HG03025 (cell line): ENCODE data around the gene RASSF10.

Experiments
- ATAC-seq: cut with Tn5 transposase; IDR thresholded peaks from one replicate; pipeline ENCODE4 v1.9.1; 2021; ENCODE audit warnings: mild to moderate bottlenecking, moderate library complexity; ENCODE audit not compliant: unreplicated experiment, low FRiP score

RASSF10 gene

DNA sequence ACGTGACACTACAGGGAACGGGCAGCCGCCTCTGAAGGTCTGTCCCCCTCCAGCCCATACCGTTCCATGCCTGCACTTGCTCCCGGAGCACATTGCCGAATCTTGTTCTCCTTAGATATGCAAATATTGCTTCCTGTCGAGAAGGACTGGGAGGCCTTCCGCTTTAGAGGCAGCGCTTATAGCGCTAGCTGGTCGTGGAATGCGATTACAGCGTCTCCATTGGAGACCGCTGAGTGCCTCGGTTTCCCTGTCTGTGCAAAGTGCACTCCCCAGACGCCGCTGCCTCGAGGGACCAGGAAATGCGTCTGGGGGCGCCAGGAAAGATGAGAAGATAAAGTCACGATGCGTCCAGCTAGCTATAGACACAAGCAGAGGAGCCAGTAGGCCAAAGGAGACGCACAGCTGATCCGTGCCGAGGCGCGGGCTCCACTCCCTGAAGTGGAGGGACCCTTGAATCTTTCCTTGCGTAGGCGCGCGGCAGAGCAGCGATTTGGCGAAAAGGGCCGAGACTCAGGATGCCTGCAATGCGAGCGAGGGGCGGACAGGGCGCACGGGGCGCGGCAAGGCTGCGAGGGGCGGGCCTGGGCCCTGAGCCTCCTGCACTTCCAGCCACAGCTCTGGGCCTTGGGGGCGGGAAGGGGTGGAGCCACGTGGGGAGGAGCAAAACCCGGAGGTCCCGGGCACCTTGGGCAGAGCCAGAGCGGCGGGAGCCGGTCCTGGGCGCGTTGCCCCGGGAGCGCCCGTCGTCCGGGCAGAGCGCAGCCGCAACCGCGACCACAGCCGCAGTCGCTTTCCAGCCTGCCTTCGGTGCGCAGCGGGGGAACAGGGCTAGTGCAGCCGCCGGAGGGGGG lies at the start of gene RASSF10:
RASSF10 (plus strand) TSS at position 692 of the 851 bp plus-strand sequence. CDS start 261 bp downstream, outside the sequence.
- no peak for ATAC-seq

DNA sequence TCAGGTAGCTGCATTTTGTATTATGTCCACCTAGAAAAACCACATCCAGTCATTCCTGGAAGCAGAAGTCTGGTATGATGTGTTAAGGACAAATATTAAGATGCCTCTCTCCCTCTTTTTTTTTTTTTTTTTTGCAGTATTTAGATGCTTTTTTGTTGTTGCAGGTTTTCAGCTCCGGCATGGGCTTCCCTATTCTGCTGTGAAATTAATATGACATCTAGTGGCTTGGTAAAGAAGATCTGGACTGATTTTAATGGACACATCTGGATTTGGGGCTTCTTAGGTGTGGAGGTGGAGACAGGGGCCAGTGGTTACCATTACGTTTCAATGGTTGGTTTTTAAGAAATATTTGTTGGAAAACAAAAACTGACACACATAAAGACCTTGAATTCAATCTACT lies 47.5 kb upstream of the RASSF10 start:
- no peak for ATAC-seq

DNA sequence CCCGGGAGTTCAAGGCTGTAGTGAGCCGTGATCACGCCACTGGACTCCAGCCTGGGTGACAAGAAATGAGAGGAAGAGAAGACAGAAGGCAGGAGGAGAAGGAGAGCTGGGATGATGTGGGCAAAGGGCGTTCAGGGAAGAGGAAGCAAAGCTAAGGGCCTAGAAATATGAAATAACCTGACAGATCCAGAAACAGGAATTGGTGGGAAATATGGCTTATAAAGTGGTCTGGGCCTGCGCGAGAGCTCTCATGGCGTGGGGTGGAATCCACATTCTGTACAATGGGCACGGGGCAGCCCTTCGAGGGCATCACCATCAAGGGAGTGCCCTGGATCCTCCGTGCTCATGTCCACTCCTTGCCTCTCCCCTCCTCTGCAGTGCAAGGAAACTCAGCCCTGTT lies 46.8 kb upstream of the RASSF10 start:
- ATAC-seq: no peak

DNA sequence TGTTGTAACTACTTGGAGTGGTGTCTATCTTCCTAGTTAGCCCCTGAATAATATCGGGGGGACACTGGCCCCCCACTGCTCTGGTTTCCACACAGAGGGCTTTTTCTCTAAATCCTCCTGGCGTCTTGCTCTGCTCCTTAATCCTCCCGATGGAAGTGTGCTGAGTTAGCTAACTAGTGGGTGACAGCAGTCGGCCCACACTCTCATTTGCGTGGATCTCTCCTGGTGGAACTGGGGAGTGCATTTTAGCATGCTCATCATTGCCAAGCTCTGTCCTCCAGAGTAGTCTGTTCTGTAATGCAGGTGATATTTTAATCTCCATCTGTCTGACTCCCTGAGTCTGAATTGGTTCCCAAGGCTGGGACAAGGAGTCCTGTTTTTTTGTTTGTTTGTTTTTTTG lies 46.1 kb upstream of the RASSF10 start:
- no peak for ATAC-seq

DNA sequence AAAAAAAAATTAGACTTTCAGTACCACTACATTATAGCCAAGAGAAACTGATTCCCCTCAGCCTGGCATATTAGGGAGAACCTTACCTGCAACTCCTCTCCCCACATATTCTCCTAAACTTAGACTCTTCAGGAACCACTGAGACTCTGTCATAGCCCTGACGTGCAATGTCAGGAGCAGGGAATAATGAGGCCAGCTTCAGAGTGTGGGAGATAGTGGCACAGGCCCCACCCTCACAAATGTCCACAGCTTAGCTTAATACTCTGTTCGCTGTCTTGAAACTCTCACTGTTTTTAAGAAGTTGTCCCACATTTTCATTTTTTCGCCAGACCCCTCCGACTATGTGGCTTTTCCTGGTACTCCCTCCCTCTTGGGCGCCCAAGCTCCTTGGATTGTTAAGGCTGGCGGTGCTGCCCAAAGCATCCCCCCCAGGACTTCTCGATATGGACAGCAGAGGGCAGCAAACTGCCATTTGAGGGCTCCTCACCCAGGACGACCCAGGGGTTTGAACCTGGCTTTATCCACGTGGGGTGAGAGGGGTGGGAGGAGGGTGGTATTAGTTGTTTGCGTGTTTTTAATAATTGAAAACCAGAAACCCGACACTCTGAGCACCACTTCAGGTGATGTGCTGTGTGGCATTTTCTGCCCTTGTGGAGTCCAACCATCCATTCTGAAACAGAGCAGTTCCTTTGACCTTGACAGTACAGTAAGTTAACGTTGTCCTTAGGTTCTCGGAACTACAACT lies 45.2 kb upstream of the RASSF10 start:
- ATAC-seq: no peak

DNA sequence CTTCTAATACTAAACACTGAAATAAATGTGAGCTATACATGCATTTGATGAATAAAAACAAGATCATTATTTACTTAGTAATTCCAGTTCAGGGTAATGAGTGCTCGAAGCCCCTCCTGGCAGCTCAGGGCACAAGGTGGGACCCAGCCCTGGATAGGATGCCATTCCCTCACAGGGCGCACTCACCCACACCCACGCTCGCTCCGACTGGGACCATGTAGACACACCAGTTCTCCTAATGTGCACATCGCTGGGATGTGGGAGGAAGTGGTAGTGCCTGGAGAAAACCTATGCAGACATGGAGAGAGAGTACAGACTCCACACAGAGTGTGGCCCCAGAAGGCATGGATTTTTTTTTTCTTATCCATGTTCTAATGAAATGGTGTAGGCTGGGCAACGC lies 44.5 kb upstream of the RASSF10 start:
- ATAC-seq: no peak

DNA sequence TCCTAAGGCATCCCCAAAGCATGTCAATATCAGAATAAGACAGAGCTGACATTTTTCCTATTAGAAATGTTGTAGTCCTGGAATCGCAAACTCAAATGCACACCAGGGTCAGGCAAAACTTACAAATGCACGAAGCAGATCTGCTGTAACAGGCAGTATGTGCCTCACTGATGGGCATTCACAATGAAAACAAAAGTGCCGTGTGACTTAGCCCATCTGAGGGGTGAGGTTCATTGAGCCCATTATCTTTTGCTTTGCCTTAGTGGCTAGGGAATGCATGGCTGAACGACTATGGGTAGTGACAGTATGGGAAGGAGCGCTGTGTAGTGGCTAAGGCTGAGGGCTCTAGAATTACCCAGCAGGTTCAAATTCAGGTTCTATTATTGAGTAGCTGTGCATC lies 43.1 kb upstream of the RASSF10 start:
- no peak for ATAC-seq

DNA sequence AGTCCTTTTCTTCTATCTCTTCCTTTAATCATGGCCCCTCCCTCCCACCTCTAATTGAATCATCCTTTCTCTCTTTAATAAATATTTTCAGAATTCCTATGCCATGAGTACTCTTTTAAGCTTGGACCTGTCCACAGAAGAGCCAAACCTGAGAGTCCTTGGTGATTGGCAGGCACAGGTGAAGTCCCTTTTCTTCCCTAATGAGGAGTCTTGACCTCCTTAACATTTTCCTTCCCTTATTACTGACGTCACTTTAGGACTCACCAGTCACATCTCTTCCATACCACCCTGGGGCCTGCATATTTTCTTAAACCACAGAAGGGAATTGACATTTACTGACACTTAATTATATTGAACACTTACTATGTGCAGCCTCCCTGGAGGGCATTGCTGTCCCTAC lies 41.0 kb upstream of the RASSF10 start:
- no peak for ATAC-seq

DNA sequence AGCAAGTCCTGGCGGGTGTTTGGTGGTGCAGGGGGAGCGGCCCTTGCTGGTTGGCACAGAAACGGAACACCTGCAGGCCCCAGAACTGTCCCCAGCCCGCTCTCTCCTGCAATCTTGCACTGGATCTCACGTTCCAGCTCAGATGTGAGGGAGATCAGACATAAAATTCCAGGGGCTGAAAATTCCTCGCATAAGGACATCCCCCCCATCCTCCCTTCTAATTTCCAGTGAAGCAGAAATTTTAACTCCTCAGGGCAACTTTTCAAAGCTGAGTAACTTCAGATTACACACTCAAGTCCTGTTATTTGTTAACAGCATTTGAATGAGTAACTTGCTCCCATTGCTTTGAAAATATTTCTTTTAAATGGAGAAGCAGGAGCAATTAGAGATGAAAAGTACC lies 40.3 kb upstream of the RASSF10 start:
- no peak for ATAC-seq

DNA sequence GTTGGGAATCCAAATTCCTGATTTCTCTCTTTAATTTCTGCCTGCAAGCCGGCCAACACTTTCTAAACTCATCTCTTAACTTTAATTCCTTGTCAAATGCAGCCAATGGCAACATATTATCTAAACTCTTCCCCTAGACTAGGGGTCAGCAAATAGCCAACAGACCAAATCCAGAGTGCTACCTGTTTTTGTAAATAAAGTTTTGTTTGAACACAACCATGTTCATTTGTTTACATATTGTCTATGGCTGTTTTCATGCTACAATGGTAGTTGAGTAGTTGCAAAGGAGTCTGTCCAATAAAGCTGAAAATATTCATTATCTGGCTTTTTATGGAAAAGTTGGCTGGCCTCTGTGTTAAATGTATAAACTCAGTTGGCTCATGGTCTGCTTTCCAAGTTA lies 37.2 kb upstream of the RASSF10 start:
- no peak for ATAC-seq

DNA sequence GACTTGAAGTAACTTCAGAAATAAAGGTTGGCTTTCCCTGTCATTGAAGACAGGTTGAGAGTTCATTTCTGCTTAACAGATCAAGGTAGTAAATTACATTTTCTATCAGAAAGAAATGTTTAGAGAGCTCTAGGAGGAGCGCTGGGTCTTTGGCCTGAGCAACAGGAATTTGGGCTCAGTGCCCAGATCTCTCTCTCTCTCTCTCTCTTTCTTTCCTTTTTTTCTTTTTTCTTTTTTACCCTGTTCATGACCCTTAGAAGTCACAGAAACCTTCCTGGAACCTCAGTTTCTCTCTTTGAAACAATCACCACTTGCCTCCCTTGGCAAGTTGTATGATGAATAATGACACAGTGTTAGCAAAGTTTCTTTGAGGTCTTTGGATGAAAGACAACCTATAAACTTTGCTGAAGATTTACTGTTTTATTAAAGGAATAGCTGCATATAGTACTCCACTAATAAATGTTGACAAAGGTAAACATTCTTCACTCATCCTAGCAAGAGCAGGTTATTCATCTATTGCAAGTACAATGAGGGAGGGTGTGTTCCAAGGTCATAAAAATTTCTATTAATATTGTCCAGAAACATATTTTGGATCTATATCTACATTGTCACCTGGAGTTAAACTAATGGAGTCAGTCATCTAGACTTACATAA lies 35.5 kb upstream of the RASSF10 start:
- ATAC-seq: no peak

DNA sequence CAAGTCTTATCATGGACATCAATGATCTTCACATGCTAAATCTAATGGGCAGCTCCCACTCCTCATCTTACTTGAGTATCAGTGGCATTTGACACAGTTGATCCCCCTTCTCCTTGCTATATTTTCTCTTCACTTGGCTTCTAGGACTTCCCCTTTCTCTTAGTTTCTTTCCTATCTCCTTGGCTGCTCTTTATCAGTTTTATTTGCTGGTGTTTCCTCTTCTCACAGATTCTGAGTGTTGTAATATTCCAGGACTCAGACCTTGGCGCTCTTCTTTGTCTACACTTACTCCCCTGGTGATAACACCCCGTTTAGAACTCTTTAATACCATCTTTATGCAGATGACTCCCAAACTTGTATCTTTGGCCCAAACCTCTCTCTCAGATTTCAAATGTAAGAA lies 33.9 kb upstream of the RASSF10 start:
- no peak for ATAC-seq

DNA sequence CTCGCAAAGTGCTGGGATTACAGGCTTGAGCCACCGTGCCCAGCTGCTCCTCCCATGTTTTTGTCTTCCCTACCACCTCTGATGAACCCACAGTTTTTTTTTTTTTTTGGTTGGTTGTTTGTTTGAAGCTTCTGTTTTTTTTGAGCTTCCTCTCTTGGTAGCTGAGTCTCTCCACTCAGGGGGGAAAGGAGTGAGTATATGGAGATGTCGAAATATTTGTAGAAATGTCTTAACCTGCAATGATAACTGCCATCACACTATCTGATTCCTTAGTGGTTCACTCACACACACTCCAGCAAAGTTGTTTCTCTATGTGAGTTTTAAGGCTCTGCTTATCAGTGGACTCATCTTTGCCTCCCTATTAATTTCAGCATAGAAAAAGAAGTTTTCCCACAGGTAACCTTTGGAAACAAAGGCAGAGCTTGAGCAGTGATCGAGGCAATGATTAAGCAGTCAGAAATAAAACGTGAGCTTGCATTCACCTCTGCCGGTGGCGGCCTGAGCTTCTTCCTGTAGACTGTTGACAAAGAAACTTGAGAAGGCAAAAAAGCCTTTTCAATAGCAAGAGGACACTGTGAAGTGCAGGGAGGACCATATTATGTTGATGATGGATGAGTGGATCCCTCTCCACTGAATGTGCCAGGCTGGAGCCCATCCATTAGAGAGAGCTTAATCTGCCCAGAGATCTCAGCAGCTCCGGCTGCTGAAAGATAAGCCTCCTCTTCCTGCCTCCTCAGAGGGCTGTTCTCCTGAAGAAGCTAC lies 29.0 kb upstream of the RASSF10 start:
- no peak for ATAC-seq

DNA sequence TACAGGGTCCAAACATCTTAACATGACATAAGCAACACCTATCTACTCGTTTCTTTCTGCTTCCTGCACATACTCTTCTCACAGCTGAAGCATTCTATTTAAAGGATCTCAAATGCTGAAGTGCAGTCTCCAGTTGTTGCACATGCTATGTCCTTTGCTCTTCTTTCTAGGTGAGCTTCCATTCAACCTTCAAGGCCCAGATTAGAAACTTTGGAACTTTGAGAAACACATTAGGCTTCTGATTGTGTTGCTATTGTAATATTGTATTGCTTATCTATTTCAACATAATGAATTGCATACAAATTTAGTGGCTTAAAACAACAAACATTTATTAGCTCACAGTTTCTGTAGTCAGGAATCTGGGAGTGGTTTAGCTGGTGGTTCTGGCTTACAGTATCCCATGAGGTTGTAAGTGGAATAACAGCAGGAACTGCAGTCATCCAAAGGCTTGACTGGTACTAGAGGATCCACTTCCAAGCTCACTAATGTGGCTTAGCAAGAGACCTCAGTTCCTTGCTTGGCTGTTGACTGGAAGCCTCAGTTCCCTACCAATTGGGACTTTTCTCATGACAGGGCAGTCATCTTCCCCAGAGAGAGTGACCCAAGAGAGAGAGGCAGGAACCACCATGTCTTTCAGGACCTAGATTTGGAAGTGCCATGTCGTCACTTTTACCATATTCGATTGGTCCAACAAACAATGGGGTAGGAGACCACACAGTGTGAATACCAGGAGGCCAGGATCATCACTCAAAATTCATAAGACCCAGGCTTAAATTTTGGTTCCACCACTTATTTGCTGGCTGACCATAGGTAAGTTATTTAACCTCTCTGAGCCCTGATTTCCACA lies 27.2 kb upstream of the RASSF10 start:
- no peak for ATAC-seq

DNA sequence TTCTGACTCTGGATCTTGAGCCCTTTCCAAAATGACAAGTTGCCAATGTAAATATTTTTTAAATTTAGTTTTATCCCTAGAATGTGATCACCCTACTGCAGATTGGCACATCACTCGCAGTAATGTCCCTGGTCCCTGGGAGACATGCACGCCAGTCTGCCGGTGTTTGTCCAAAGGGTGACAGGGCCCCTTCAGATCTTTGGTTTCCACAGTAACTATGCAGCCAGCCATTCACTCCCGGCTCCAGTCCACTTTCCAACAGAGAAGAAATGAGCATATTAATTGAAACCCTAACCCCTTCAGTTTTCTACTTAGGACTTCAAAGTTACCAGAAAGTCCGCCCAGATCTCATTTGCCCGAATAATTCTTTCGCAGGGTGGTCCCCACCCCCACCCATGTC lies 25.8 kb upstream of the RASSF10 start:
- ATAC-seq: no peak

DNA sequence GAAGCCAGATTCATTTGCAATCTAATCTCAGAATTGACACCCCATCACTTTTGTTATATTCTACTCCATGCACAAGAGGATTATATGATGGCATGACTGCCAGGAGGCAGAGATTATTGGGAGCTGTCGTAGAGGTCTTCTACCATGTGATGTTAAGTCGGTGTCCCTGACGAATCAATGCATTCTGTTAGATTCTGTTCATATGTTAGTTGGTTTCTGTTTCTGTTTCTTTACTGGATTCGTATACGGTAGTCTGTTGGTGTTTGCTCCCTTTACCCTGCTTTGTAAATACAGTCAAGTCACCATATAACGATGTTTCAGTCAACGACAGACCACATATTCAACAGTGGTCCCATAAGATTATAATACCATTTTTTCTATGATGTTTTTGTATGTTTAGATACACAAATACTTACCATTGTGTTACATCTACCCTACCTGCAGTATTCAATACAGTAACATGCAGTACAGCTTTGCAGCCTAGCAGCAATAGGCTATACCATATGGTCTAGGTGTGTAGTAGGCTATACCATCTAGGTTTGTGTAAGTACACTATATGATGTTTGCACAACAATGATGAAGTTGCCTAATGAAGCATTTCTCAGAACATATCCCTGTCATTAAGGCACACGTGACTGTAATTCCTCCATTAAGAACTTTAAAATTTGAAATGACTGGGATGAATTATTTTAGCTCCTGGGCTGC lies 22.8 kb upstream of the RASSF10 start:
- no peak for ATAC-seq

DNA sequence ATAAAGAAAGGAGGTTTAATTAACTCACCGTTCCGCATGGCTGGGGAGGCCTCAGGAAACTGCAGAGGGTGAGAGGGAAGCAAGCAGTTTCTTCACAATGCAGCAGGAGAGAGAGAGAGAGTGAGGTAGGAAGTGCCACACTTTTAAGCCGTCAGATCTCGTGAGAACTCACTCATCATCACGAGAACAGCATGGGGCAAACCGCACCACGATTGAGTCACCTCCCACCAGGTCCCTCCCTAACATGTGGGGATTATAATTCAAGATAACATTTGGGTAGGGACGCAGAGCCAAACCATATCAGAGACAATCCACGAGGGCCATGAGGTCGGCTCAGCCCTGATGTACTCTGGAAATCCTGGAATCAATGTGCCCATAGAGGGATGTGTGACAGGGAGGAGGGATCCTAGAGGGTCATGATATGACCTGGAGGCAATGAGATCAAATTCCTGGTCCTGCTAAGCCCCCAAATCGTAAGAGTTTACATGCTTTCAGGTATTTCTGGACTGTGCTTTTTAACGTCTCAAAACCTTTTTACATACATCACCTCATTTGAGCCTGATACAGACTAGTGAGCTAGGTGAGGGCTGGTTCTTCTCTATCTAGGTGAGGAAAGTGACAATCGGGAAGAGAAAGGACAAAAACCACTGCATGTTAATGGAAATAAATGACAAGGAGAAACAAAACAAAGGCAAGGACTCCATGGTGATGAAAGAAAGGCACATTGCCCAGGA lies 19.5 kb upstream of the RASSF10 start:
- no peak for ATAC-seq

DNA sequence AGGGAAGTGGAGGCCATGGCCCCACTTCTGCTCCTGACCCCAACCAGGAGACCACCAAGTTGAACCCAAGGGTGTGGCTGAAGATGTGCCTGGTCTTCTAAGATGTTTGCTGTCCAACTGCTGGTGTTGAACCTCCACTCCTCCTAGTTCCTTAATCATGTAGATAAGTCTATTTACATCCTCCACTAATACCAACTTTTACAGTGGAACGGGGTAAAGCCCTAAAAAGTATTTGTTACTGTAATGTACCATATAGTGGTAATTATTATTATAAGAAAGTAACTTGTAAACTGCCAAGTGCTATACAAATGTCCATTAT lies 19.0 kb upstream of the RASSF10 start:
- ATAC-seq: no peak

DNA sequence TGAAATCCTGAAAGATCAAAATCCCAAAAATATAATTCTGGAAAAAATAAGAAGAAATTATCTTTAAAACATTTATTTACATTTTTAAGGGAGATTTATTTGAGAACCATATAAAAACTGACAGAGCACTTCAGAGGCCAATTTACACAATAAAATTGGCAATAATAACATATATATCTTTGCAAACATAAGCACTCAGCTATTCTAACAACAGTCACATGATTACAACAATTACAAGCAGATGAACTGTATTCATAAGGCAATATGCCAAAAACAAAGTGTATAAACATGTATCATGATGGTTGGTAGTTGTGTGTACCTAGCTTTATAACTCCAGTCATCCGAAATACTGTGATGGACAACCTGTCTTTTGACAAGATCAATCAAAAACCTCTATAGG lies 17.7 kb upstream of the RASSF10 start:
- ATAC-seq: no peak
